Anterior cingulate cortex (tissue), 58 donors: ENCODE data around the gene ZNHIT1.
A peak's percentile ranks its signal among the peaks of the same experiment; 100 is the strongest.

Experiments used
- DNase-seq, 58 donors: peaks; one replicate each; lab custom pipeline; 2025; lab: John Stamatoyannopoulos, UW

ZNHIT1 gene

GRCh38 chr7:101217388-101218235, at the start of gene ZNHIT1, which contains the start of gene PLOD3:
TSS of gene ZNHIT1 (plus strand) at chr7:101218165. CDS start at chr7:101218196, 31 bp downstream.
TSS of gene PLOD3 (minus strand) at chr7:101217581. CDS start at chr7:101217274, 307 bp downstream.
- peak; percentile 47 to 97 (median 90) for DNase-seq

DNA sequence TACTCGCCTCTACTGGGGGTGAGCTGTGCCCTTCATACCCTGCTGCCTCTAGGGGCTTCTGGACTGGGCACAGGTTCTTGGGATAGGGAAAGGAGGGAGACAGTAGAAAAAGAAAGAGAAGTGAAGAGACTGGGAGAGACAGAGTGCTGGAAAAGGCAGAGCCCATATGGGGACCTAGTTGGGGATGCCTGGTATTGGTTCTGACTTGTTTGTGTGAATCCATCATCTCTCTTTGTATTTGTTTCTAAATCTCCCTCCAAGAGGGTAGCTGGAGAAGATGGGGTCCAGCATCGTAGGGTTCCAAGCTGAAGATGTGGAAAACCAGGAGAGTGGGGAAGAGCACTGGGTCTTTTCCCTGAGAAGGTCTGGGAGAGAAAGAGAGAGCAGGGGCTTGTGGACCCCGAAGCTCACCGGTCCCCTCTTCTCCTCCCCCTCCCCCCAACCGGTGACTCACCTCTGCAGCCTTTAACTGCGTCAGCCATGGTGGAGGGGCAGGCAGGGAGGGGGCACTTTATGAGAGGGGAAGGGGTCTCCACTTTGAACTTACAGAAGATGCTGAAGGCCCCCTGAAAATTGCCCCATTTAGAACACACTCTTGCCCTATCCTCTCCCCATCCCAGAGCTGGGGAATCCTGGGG, 49.4 kb upstream of the ZNHIT1 start:
- no peak for DNase-seq

GRCh38 chr7:101169110-101169837, 48.7 kb upstream of the ZNHIT1 start:
- peak in 1 of 58 donors; percentile 57 for DNase-seq

DNA sequence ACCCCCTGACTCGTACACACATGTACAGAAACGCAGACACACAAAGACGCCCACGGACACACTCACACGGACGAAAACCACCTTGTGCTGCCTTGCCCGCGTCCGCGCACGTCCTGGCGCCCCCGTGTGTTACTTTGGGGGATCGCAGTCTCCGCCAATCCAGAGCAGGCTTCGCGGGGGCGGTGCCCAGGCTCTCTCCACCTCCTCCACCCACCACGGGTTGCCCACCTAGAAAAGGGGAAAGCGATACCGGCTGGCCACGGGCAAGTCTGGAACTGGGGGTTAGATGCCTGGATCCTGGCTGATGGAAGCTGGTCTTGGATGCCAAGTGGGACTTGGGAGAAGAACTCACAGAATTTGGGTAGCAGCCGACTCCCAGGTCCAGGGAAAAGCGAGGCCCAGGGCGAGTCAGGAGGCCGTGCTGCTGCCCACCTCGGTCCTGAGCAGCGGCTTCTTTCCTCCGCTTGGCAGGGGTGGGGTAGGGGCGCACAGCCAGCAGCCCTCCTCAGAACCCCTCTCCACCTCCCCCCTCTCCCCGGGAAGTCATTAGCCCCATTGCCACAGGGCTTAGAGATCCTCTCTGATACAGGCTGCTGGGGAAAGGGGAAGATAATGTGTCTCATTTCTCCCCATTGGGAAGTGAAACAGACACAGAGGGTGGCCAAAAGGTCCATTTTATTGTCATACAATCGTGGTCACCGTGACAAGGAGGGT, 48.0 kb upstream of the ZNHIT1 start:
- DNase-seq, result peak in 53 of 58 donors; percentile 7 to 78 (median 43)

- DNase-seq, result no peak
These were observed 47.1 kb upstream of the ZNHIT1 start for GRCh38 chr7:101170617-101171441.

DNA sequence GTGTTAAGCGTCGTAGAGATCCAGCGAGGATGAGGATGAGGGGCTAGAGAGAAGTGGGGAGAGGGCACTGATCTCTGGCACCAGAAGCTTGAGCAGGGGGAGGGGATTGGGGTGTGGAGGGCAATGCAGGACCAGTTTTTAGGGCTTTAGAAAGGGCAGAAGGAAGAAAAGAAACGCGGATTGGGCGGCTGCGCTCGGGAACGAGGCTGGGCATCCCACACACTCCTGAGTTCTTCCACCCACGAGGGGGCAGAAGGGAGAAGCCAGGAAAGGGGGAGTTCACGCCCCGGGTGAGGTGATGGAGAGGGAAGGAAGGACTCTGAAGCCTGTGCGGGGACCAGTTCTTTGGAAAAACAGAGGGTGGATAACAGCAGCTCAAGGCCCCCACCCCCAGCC, 46.5 kb upstream of the ZNHIT1 start:
- DNase-seq, result no peak

GRCh38 chr7:101172005-101172853, 45.7 kb upstream of the ZNHIT1 start:
- no peak for DNase-seq

- peak in 2 of 58 donors; percentile 22 to 26 for DNase-seq
These were observed 44.9 kb upstream of the ZNHIT1 start for GRCh38 chr7:101172854-101173751.

DNA sequence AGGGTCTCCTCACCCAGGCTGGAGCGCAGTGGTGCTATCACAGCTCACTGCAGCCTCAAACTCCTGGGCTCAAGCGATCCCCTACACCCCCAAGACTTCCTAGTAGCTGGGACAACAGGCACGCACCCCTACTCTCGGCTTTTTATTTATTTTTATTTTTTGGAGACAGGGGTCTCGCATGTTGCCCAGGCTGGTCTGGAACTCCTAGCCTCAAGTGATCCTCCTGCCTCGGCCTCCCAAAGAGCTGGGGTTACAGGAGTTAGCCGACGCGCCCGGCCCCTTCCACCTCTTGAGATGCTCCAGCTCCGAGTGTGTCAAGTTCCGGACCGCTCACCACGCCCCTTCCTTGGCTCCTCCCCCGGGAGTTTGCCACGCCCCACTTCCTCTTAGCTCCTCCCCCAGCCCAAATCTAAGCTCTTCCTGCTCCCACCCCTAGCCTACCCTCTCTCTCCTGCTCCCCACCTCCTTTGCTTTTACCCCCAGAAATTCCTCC, 44.2 kb upstream of the ZNHIT1 start:
- no peak for DNase-seq

- DNase-seq, result no peak
These were observed 43.6 kb upstream of the ZNHIT1 start for GRCh38 chr7:101174322-101174854.

DNA sequence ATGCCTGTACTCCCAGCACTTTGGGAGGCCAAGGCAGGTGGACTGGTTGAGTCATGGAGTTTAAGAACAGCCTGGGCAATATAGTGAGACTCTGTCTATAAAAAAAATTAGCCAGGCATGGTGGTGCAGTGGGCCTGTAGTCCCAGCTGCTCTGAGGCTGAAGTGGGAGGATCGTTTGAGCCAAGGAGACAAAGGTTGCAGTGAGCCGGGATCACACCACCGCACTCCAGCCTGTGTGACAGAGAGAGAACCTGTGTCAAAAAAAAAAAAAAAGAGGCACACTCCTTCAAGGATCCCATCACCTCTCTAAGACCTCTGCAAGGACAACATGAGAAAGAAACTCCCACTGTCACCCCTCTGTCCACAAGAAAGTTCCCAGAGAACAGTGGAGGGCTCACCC, 42.3 kb upstream of the ZNHIT1 start:
- DNase-seq, result no peak

DNA sequence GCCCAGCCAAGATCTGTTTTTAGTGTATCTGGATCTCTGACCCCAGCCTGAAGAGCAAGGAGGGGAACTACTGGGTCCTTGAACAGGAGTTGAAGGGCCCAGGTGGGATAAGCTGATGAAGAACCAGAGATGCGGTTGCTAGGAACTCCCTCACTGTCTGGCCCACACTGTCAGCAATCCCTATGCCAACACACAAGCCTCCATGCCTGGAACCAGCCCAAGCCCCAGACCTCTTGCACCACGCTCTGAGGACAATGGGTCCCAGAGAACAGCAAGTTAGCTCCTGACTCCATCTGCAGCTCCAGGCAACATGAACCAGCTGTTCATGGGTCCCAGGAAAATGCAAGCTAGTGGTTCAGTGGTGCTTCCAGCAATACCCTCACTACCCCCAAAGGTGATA, 40.3 kb upstream of the ZNHIT1 start:
- DNase-seq, result no peak

DNA sequence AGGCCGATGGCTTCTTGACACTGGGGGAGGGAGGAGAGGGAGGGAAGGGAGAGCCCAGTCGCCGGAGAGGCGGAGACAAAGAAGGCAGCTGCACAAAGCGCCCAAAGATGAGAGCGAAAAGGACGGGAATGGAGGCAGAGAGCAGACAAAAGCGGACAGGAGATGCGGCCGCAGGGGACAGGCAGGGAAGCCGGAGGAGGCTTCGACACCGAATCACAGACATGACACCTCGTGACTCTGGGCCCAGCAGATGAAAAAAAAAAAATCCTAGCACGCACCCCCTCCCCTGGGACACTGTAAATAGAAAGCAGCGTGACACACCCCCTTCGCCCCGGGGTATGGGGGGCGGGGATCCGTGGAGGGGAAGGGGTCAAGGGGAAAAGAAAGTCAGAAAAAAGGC, 38.8 kb upstream of the ZNHIT1 start:
- DNase-seq, result no peak

DNA sequence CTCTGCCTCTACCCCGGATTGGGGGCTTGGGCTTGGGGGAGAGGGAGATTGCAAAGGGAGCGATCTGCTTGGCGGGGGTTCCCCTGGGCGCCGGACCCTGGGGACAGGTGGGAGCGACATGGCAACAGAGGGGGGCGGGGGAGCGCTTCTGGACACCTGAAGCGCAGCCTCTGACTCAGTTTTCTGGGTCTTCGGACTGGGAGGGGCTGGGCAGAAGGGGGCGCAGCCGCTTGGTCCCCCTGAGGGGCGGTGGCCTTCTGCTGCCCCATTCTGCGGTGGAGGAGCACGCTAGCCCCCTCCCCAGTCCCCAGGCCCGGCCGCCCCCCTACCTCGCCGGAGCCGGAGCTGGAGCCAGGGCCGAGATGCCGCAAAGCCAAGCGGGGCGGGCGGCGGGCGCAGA, 38.3 kb upstream of the ZNHIT1 start:
- no peak for DNase-seq

GRCh38 chr7:101180130-101180755, 37.7 kb upstream of the ZNHIT1 start, which contains the start of gene NAT16:
TSS of gene NAT16 (minus strand) at chr7:101180293. CDS start at chr7:101174807, 5,486 bp downstream.
- DNase-seq, result no peak

- DNase-seq, result peak in 16 of 58 donors; percentile 4 to 74 (median 21)
These were observed 32.6 kb upstream of the ZNHIT1 start for GRCh38 chr7:101185258-101185839.
